Measurements from ENCODE around the gene TMEFF1. TPM values are rescaled to one million over a fixed set of nuclear protein-coding genes. Genes with fewer than 3 reads are reported as not detected.

TMEFF1 gene
- total RNA-seq, 1 experiment from 2014 or later, result 3.3 TPM

DNA sequence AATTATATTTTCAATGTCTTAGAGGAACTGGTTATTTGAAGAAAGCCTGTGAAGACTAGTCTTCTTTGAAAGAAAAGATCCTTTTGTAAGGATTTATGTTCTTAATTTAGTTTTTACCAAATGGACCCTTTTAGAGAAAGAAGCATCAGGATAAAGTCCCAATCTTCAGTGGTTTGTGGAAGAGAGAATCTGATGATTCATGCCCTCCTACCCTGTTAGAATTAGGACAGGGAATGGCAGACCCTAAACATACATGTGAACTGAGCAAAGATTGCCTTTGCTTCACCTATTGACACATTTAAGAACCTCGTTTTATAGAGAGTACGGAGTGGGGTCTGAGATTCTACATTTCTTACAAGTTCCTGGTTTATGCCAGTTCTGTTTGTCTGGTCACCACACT, 20.1 kb upstream of the TMEFF1 start (continued):
- TF ChIP-seq, protein P1, sequence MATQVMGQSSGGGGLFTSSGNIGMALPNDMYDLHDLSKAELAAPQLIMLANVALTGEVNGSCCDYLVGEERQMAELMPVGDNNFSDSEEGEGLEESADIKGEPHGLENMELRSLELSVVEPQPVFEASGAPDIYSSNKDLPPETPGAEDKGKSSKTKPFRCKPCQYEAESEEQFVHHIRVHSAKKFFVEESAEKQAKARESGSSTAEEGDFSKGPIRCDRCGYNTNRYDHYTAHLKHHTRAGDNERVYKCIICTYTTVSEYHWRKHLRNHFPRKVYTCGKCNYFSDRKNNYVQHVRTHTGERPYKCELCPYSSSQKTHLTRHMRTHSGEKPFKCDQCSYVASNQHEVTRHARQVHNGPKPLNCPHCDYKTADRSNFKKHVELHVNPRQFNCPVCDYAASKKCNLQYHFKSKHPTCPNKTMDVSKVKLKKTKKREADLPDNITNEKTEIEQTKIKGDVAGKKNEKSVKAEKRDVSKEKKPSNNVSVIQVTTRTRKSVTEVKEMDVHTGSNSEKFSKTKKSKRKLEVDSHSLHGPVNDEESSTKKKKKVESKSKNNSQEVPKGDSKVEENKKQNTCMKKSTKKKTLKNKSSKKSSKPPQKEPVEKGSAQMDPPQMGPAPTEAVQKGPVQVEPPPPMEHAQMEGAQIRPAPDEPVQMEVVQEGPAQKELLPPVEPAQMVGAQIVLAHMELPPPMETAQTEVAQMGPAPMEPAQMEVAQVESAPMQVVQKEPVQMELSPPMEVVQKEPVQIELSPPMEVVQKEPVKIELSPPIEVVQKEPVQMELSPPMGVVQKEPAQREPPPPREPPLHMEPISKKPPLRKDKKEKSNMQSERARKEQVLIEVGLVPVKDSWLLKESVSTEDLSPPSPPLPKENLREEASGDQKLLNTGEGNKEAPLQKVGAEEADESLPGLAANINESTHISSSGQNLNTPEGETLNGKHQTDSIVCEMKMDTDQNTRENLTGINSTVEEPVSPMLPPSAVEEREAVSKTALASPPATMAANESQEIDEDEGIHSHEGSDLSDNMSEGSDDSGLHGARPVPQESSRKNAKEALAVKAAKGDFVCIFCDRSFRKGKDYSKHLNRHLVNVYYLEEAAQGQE (IDR thresholded peaks at IDR 0.05; ENCODE audit: low read depth), result no peak
- TF ChIP-seq EZH2phosphoT487 (IDR thresholded peaks at IDR 0.05; ENCODE audit: borderline replicate concordance) (no peak), ZFX (IDR thresholded peaks at IDR 0.05) (no peak), SIN3A (IDR thresholded peaks at IDR 0.05; ENCODE audit: low read depth) (no peak), POLR2AphosphoS5 (IDR thresholded peaks at IDR 0.05; ENCODE audit: low read depth, low read length) (no peak)

GRCh38 chr9:100455470-100455869, 17.5 kb upstream of the TMEFF1 start:
- H3K4me1 ChIP-seq (ENCODE audit: control insufficient read depth in 1 of 2, insufficient read depth in 2 of 2, low read length in 2 of 2), result no peaks in the 10 kb centered on the region
- no TSS peak for BruUV-seq (replicated peaks)
- no peak overlapping the region for H3K27ac ChIP-seq (ENCODE audit: low read depth, low read length)
- H3K9ac ChIP-seq (ENCODE audit: low read length), result no peak overlapping the region
- intact Hi-C loops (cut with micrococcal nuclease), result loop anchor here (5.0 kb wide), 1 partner anchor 52 kb away; no protein-coding TSS in a partner anchor
- H4K20me1 ChIP-seq (ENCODE audit: insufficient read depth), result no peaks in the 10 kb centered on the region
- DNase-seq (ENCODE audit: low read depth, low spot score) (no peak), ATAC-seq (no peak)
- ChIA-PET CTCF (no interaction called here), RAD21 (ENCODE audit: low non-redundant PET in 1 of 2, low total read pairs in 2 of 2, uncharacterized antibody in 2 of 2, unreplicated experiment in 2 of 2) (no interaction called here), POLR2A (no interaction called here)
- no peak overlapping the region for H2AFZ ChIP-seq (ENCODE audit: low read depth, low read length, poor library complexity, severe bottlenecking)
- no peaks in the 10 kb centered on the region for H3K27me3 ChIP-seq (ENCODE audit: insufficient read depth, low read length)
- H3K79me2 ChIP-seq (ENCODE audit: insufficient read depth, low read length), result no peaks in the 10 kb centered on the region
- TF ChIP-seq CBX3 (IDR thresholded peaks at IDR 0.05; ENCODE audit: low read depth), result no peak
- no peak for TF ChIP-seq EZH2 (IDR thresholded peaks at IDR 0.05)
- TF ChIP-seq, protein P2, sequence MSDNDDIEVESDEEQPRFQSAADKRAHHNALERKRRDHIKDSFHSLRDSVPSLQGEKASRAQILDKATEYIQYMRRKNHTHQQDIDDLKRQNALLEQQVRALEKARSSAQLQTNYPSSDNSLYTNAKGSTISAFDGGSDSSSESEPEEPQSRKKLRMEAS (IDR thresholded peaks at IDR 0.05), result no peak
- no peak for TF ChIP-seq ZFX (IDR thresholded peaks at IDR 0.05)
- no peak for TF ChIP-seq ELF1 (IDR thresholded peaks at IDR 0.05; ENCODE audit: borderline replicate concordance, low read depth)
- TF ChIP-seq EZH2phosphoT487 (IDR thresholded peaks at IDR 0.05; ENCODE audit: borderline replicate concordance), result no peak
- TF ChIP-seq, protein P3, sequence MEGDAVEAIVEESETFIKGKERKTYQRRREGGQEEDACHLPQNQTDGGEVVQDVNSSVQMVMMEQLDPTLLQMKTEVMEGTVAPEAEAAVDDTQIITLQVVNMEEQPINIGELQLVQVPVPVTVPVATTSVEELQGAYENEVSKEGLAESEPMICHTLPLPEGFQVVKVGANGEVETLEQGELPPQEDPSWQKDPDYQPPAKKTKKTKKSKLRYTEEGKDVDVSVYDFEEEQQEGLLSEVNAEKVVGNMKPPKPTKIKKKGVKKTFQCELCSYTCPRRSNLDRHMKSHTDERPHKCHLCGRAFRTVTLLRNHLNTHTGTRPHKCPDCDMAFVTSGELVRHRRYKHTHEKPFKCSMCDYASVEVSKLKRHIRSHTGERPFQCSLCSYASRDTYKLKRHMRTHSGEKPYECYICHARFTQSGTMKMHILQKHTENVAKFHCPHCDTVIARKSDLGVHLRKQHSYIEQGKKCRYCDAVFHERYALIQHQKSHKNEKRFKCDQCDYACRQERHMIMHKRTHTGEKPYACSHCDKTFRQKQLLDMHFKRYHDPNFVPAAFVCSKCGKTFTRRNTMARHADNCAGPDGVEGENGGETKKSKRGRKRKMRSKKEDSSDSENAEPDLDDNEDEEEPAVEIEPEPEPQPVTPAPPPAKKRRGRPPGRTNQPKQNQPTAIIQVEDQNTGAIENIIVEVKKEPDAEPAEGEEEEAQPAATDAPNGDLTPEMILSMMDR (IDR thresholded peaks at IDR 0.05 in 2 of 3, conservative IDR thresholded peaks at IDR 0.05 in 1 of 3; ENCODE audit: borderline replicate concordance in 1 of 3, insufficient read depth in 1 of 3, low read depth in 2 of 3, low read length in 2 of 3), result no peak
- no peak overlapping the region for H3K4me2 ChIP-seq (ENCODE audit: low read length)
- no peaks in the 10 kb centered on the region for H3K9me2 ChIP-seq (ENCODE audit: insufficient read depth)
- H3K4me3 ChIP-seq (replicated peaks in 1 of 2; ENCODE audit: low read depth in 1 of 2, low read length in 2 of 2), result no peak overlapping the region
- no peaks in the 10 kb centered on the region for H3K9me3 ChIP-seq (ENCODE audit: control insufficient read depth in 1 of 2, insufficient read depth in 1 of 2, low read depth in 1 of 2, low read length in 2 of 2)
- H3K36me3 ChIP-seq (ENCODE audit: control insufficient read depth in 1 of 2, insufficient read depth in 2 of 2, low read length in 2 of 2), result peaks cover 3 to 13% of the 10 kb centered on the region in 2 experiments; a peak in 3 of 4 replicates

All from HCT116 (cell line).